Left ventricle myocardium inferior (tissue), 1 donor: ENCODE measurements around the gene ACADL. TPM values are rescaled to one million over a fixed set of nuclear protein-coding genes. Genes with fewer than 3 reads are reported as not detected.
A peak's percentile ranks its signal among the peaks of the same experiment; 100 is the strongest.

Experiments used
- DNase-seq: peaks from one replicate; pipeline ENCODE4 v3.0.0-alpha.2; 2020
- H3K27ac ChIP-seq: fragments of 200-600 bp; replicated peaks from 2 replicates; pipeline ENCODE4 v1.8.0; 2021
- H3K27me3 ChIP-seq: fragments of 200-600 bp; 2 replicates; pipeline ENCODE4 v1.8.0; 2021; ENCODE audit warnings: low read depth
- H3K36me3 ChIP-seq: fragments of 200-600 bp; 2 replicates; pipeline ENCODE4 v1.8.0; 2021
- H3K4me1 ChIP-seq: fragments of 200-600 bp; 2 replicates; pipeline ENCODE4 v1.8.0; 2021
- H3K4me3 ChIP-seq: fragments of 200-600 bp; 2 replicates; pipeline ENCODE4 v1.8.0; 2021; ENCODE audit warnings: mild to moderate bottlenecking, moderate library complexity
- H3K9me3 ChIP-seq: fragments of 200-600 bp; replicated peaks from 2 replicates; pipeline ENCODE4 v1.8.0; 2021
- intact Hi-C: fragments of 100-400 bp; cut with micrococcal nuclease; formaldehyde crosslinking; loops from one replicate; pipeline ENCODE4 v1.11.0; 2022
- total RNA-seq: library from RNA; stranded (reverse); fragmentation: NEBNext Ultra II Directional; extraction: Animal tissue kit (Norgen Biotek cat#: 25700); gene quantifications from one replicate; pipeline ENCODE4 v1.2.1, GENCODE V29; 2021
- TF ChIP-seq, protein P1 (sequence below): fragments of 200-600 bp; IDR thresholded peaks from 2 replicates; pipeline ENCODE4 v1.8.0; 2021; ENCODE audit warnings: antibody characterized with exemption, mild to moderate bottlenecking, borderline replicate concordance
- donor health status: DM: no; HTN: yes; CAD: no; lungs with severe emphysema.

ACADL gene
- total RNA-seq, 1 donor from 2014 or later: 1.3 TPM

DNA sequence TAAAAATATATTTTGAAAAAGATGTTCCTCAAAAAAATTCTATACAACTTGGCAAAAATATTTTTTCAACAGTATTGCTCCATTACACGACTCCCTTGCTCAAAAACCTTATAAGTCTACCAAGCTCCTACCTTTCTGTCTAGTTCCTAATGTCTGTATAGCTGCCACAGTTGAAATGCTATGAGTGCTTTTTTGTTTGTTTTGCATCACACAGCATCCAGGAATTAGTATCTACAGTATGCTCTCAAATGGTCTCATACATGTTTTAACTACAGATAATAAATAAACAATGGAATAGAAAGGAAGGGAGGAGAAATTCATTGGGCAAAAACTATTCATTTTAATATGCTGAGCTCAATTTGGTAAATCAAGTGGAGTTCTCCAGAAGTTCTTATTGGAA, 17.3 kb downstream of the ACADL start:
- no peak overlapping the region for H3K4me3 ChIP-seq
- intact Hi-C loops: no loop called here
- no peak overlapping the region for H3K27ac ChIP-seq
- TF ChIP-seq, protein P1, sequence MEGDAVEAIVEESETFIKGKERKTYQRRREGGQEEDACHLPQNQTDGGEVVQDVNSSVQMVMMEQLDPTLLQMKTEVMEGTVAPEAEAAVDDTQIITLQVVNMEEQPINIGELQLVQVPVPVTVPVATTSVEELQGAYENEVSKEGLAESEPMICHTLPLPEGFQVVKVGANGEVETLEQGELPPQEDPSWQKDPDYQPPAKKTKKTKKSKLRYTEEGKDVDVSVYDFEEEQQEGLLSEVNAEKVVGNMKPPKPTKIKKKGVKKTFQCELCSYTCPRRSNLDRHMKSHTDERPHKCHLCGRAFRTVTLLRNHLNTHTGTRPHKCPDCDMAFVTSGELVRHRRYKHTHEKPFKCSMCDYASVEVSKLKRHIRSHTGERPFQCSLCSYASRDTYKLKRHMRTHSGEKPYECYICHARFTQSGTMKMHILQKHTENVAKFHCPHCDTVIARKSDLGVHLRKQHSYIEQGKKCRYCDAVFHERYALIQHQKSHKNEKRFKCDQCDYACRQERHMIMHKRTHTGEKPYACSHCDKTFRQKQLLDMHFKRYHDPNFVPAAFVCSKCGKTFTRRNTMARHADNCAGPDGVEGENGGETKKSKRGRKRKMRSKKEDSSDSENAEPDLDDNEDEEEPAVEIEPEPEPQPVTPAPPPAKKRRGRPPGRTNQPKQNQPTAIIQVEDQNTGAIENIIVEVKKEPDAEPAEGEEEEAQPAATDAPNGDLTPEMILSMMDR: no peak
- no peaks in the 10 kb centered on the region for H3K9me3 ChIP-seq
- no peaks in the 10 kb centered on the region for H3K36me3 ChIP-seq
- H3K27me3 ChIP-seq: peaks cover 2% of the 10 kb centered on the region
- H3K4me1 ChIP-seq: no peaks in the 10 kb centered on the region
- no peak for DNase-seq

DNA sequence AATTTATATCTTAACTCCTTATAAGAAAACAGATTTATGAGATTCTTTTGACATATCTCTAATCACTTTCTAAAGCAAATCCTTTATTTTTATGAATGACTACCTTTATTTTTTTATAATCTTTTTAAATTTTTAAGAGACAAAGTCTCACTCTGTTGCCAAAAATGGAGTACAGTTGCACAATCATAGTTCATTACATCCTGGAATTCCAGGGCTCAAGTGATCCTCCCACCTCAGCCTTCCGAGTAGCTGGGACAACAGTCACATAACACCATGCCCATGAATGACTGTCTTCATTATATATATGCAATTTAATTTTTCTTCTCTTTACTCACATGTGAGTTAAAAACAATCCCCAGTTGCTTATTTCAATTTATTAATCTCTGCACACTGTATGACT, 21.7 kb downstream of the ACADL start:
- Histone ChIP-seq H3K27me3 (peaks cover 4% of the 10 kb centered on the region), H3K4me3 (no peak overlapping the region), H3K9me3 (no peaks in the 10 kb centered on the region), H3K27ac (no peak overlapping the region), H3K4me1 (no peaks in the 10 kb centered on the region), H3K36me3 (no peaks in the 10 kb centered on the region)
- TF ChIP-seq, protein P1: no peak
- DNase-seq: no peak
- intact Hi-C loops: no loop called here

DNA sequence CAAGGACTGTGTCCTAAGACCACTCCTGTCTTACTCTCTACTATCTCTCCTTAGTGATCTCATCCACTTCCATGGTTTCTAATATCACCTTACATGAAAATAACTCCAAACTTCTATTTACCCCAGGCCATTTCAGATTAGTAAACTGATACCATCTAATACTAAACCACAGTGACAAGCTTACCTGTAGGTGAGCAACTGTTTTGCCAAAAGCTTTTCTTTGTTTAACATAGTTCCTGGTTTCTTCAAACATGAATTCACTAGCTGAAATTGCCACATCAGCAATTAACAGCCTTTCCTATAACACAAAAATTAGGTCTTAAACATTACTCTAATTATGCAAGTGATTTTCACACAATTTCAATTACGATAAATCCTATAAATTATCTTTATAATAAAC, 22.1 kb downstream of the ACADL start:
- Histone ChIP-seq H3K27me3 (peaks cover 4% of the 10 kb centered on the region), H3K4me3 (no peak overlapping the region), H3K36me3 (no peaks in the 10 kb centered on the region), H3K4me1 (no peaks in the 10 kb centered on the region), H3K27ac (no peak overlapping the region), H3K9me3 (no peaks in the 10 kb centered on the region)
- no peak for DNase-seq
- intact Hi-C loops: no loop called here
- TF ChIP-seq, protein P1: no peak

DNA sequence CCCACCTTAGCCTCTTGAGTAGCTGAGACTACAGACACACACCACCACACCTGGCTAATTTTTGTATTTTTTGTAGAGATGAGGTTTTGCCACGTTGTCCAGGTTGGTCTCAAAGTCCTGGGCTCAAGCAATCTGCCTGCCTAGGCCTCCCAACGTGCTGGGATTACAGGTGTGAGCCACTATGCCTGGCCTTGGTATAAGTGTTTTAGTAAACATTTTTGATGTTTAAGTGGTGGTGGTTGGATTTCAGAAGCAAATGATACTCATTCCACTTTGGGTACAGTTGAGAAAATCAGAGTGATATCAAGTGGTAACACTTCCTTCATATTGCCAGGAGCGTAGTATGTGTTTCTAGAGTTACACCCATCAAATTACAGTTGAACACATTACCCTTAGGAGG, 25.4 kb downstream of the ACADL start:
- Histone ChIP-seq H3K27me3 (peaks cover 4% of the 10 kb centered on the region), H3K4me1 (peaks cover 6% of the 10 kb centered on the region), H3K36me3 (no peaks in the 10 kb centered on the region), H3K4me3 (no peak overlapping the region), H3K9me3 (no peaks in the 10 kb centered on the region), H3K27ac (no peak overlapping the region)
- TF ChIP-seq, protein P1: no peak
- DNase-seq: no peak
- intact Hi-C loops: loop anchor here (5.0 kb wide), 2 partner anchors 128 to 223 kb away; no protein-coding TSS in a partner anchor

DNA sequence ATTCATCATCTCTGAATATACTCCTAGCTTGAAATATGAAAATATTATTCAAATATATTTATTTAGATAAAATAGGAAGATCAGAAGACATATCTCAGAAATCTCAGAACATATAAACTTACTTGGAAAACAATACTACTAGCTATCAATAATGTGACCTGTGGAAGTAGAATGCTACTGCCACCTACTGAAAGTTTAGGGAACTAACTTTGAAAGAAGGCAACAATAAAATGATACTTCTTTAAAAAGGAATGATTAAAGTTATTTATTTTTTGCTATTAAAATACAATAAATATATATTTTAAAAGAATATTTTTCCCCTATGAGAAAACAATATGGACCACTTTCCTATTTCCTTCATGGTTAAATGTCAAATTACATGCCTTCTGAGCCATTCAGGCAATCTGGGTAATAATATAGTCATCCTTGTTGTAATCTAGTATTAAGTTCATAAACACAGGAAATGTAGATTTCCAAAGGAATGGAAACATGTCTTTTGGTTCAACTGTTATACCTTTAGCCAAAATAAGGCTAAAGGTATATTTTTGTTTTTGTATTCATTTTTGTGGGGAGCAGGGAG, 26.0 kb downstream of the ACADL start:
- H3K27ac ChIP-seq: no peak overlapping the region
- H3K9me3 ChIP-seq: no peaks in the 10 kb centered on the region
- TF ChIP-seq, protein P1: peak; percentile 81
- H3K36me3 ChIP-seq: no peaks in the 10 kb centered on the region
- peaks cover 4% of the 10 kb centered on the region for H3K27me3 ChIP-seq
- H3K4me3 ChIP-seq: no peak overlapping the region
- intact Hi-C loops: loop anchor here (5.0 kb wide), 2 partner anchors 127 to 222 kb away; no protein-coding TSS in a partner anchor
- DNase-seq: no peak
- H3K4me1 ChIP-seq: peaks cover 7% of the 10 kb centered on the region
